Posterior vena cava (tissue), 2 donors: ENCODE results near the gene FRMD3. TPM values are rescaled to one million over a fixed set of nuclear protein-coding genes. Genes with fewer than 3 reads are reported as not detected.

ENCODE experiments used
- DNase-seq: peaks from one replicate; pipeline ENCODE4 v3.0.0-alpha.2; 2020; ENCODE audit warnings: low spot score
- intact Hi-C, 2 donors: fragments of 100-400 bp; cut with DNase I; formaldehyde crosslinking; loops; one replicate each; pipeline versions ENCODE4 v1.14.1 to v1.14.2; 2022 to 2023
- total RNA-seq, 2 donors: library from RNA; stranded (reverse); fragmentation: NEBNext Ultra II Directional; extraction: Animal tissue kit (Norgen Biotek cat#: 25700); gene quantifications; one replicate each; pipeline ENCODE4 v1.2.1, GENCODE V29; 2021
- donor health status: DM: yes; HTN: yes; CAD: no.
- donor health status: DM: yes; HTN: yes; CAD: no.

The FRMD3 gene
- total RNA-seq, 2 donors from 2014 or later = 5.1 TPM

DNA sequence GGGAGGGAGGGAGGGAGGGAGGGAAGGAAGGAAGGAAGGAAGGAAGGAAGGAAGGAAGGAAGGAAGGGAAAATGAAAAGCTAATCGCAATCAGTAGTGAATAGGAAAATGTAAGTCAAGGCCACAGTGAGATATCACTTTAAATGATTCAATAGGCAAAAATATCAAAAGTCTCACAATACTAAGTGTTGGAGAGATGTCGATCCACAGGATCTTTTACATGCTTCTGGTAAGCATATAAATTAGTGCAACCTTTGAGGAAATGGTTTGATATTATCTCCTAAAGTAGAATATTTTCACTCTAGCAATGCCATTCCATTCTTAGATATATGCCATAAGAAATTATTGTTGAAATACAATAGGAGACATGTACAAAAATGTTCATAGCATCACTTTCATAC lies 58.4 kb downstream of the FRMD3 start:
- DNase-seq = no peak
- intact Hi-C loops = no loop called here

- no peak for DNase-seq
Observed at GRCh38 chr9:83477571-83477970, 60.6 kb downstream of the FRMD3 start.

DNA sequence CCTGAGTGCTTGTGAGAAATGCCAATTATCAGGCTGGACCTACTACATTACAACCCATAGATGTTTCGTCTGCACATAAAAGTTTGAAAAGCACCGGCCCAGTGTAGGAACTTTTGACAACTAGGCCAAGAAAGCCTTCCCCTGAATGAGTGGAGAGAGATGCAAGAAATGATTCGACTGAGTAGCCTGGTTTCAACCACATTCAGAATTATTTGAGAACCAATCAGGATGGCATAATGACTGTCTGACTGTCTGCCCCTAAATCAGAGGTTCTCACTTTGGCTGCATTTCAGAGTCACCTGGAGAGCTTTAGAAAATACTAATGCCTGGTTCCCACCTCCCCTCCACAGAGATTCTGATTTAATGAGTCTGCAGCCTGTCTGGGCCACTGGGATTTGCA lies 61.1 kb downstream of the FRMD3 start:
- intact Hi-C loops = no loop called here
- no peak for DNase-seq

More at GRCh38 chr9:83477571-83477970, 60.6 kb downstream of the FRMD3 start:
- intact Hi-C loops = no loop called here

GRCh38 chr9:83476513-83476912 lies 61.7 kb downstream of the FRMD3 start:
- no peak for DNase-seq
- intact Hi-C loops = no loop called here

DNA sequence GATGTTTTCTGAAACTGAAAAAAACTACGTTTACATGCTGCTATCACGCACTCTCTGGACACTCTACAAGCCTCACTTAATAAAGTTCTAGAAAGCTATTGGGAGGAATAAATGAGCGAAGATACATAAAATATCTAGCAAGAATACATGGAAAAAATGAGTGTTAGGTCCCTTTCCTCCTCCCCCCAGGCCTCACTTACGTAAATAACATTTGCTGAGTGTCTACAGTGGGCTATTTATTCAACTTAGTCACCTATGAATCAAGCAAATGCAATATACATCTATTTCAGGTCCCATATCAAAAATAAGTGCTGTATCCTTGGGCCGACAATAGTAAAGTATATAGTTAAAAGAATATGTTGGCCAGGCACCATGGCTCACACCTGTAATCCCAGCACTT lies 62.5 kb downstream of the FRMD3 start:
- intact Hi-C loops = no loop called here
- DNase-seq = no peak

GRCh38 chr9:83474631-83475030 lies 63.6 kb downstream of the FRMD3 start:
- intact Hi-C loops = loop anchor here in 1 of 2 donors (5.0 kb wide), 1 partner anchor 228 kb away; no protein-coding TSS in a partner anchor
- no peak for DNase-seq

DNA sequence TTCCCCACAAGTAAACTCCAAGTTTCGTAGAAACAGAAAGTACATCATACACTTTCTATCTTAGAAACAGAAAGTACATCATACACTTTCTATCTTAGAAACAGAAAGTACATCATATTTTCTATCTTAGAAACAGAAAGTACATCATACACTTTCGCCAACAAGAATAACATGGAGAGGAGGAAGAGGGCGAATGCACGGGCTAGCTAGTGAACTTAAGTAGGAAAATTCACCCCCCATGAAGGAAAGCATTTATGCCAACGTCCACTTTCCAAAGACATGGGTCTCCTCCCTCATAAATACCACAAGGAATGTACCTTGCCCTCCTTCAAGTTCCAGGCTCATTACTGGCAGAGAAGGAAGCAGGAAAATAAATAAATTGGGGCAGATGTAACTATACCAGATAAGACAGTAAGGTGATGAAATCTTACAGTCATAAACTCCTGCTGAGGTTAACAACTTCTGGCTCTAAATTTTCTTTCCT lies 64.7 kb downstream of the FRMD3 start:
- intact Hi-C loops = loop anchor here in 1 of 2 donors (5.0 kb wide), 1 partner anchor 229 kb away; no protein-coding TSS in a partner anchor
- DNase-seq = no peak

GRCh38 chr9:83472764-83473163 lies 65.4 kb downstream of the FRMD3 start:
- no peak for DNase-seq
- intact Hi-C loops = loop anchor here in 1 of 2 donors (5.0 kb wide), 1 partner anchor 230 kb away; no protein-coding TSS in a partner anchor

- intact Hi-C loops = loop anchor here in 1 of 2 donors (5.0 kb wide), 1 partner anchor 230 kb away; no protein-coding TSS in a partner anchor
- no peak for DNase-seq
Observed at GRCh38 chr9:83472221-83472665, 66.0 kb downstream of the FRMD3 start.

DNA sequence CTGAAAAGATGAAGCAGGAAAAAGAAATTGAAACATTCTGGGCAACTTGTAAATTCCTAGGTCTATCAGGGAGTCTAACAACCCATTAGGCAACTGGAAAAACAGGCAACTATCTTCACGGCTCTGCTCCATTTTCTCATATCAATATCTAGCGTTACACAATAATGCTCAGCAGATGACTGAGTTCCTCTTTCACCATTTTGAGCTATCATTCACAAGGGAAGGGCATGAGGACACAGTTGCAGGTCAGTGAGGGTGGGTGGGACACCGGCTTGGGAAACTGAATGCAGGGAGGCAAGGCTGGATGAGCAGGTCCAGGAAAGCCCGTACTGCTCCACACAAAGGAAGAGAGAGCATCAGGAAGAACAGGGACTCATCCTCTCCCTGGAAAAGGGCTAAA lies 67.0 kb downstream of the FRMD3 start:
- DNase-seq = no peak
- intact Hi-C loops = loop anchor here in 1 of 2 donors (5.0 kb wide), 1 partner anchor 231 kb away; no protein-coding TSS in a partner anchor

GRCh38 chr9:83469722-83470121 lies 68.5 kb downstream of the FRMD3 start:
- intact Hi-C loops = loop anchor here in 1 of 2 donors (5.0 kb wide), 1 partner anchor 233 kb away; no protein-coding TSS in a partner anchor
- DNase-seq = no peak

DNA sequence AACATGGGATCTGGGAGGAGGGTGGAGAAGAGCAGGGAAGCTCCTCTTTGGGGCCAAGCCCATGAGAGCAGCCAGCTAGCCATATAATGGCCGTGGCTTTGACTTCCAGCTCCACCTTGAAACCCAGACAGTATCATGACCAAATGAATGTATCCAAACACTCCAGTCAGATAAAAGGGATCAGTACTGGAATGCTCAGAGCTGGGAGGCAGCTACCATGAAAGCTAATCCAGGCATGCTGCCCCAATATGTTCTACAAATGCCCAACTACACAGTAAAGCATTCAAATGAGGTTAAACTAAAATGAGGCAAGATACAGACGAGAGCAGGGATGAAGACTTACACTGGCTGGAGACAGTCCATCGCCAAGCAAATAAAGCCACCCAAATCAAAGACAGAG lies 69.4 kb downstream of the FRMD3 start:
- intact Hi-C loops = no loop called here
- DNase-seq = no peak

DNA sequence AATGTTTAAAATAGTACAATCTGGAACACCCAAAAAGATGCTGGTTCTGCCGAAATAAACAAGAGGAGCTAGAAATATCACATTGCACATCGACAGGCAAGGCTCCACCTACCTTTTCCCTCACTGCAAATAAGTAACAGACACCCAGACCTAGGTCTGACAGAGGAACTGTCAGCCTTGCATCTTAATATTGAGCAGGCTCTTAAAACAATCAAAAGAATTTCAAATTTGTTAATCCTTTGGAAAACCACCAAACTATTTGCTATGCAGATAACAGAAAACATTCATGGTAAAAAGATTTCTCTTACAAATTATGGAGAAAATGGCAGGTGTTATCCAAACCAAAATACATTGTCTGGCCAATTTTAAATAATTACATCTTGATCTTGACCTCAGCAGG lies 71.3 kb downstream of the FRMD3 start:
- intact Hi-C loops = no loop called here
- no peak for DNase-seq

- no peak for DNase-seq
- intact Hi-C loops = no loop called here
Observed at GRCh38 chr9:83466351-83466750, 71.8 kb downstream of the FRMD3 start.

DNA sequence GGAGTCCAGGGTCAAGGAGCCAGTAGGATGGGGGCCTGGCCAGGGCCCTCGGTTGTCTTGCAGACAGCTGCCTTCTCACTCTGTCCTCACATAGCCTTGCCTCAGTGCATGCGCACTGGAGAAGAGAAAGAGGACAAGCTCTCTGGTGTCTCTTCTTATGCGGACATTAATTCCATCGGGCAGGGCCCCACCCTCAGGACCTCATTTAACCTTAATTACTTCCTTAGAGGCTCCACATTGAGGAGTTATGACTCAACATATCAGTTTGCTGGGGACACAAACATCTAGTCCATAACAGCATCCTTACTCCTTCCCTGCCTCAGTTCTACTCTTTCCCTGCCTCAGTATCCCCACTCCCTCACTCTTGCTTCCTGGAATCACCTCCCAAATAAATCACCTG lies 78.4 kb downstream of the FRMD3 start:
- intact Hi-C loops = no loop called here
- no peak for DNase-seq

GRCh38 chr9:83458530-83458929 lies 79.7 kb downstream of the FRMD3 start:
- intact Hi-C loops = no loop called here
- no peak for DNase-seq

DNA sequence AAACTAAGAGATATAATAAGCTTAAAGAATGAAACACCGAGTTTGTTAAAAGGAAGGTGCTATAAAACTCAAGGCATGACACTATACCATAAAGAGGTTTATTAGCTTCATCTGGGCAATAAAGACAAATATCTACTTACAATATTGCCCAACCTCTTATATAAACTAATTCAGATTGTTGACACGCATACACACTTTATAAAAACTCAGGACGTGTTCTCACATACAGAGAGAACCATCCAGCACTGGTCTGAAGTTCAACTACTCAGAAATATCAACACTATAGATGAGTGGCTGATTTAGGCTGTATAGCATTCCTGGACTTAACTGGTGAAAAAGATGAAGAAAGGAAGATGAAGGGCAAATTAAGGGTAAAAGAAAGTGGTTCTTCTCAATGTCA lies 81.2 kb downstream of the FRMD3 start:
- no peak for DNase-seq
- intact Hi-C loops = no loop called here

DNA sequence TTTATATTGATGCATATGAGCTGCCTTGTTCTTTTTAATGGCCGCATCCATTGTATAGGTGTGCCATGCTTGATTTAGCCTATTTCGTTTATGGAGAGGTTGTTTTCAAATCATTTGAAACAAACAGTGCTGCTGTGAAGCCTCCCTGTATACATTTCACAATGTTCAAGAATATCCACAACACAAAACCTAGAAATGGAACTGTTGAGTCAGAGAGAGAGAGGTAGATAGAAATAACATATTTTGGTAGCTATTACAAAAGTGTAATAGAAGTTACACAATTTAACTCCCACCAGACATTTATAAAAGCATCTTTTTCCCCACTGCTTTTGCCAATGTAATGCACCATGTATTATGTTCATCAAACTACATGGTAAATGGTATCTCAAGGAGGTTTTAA lies 82.0 kb downstream of the FRMD3 start:
- no peak for DNase-seq
- intact Hi-C loops = no loop called here

- intact Hi-C loops = no loop called here
- no peak for DNase-seq
Observed at GRCh38 chr9:83454076-83454475, 84.1 kb downstream of the FRMD3 start.

- DNase-seq = no peak
- intact Hi-C loops = no loop called here
Observed at GRCh38 chr9:83451308-83451707, 86.9 kb downstream of the FRMD3 start.

DNA sequence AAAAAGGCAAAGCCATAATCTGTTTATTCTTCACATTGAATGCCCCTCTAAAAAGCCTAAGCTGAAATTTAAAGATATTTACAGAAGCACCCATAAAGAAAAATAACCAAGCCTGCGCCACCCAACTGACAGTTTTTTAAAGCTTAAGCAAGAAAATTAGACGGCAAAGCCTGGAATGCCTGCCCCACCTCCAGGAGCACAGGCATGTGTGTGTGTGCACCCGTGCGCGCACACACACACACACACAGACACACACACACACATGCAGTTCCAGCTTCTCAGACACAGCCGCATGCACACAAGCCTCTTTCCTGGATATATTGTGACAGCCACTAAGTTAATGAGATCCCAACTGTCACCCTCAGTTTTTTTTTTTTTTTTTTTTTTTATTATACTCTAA lies 88.2 kb downstream of the FRMD3 start:
- intact Hi-C loops = no loop called here

DNA sequence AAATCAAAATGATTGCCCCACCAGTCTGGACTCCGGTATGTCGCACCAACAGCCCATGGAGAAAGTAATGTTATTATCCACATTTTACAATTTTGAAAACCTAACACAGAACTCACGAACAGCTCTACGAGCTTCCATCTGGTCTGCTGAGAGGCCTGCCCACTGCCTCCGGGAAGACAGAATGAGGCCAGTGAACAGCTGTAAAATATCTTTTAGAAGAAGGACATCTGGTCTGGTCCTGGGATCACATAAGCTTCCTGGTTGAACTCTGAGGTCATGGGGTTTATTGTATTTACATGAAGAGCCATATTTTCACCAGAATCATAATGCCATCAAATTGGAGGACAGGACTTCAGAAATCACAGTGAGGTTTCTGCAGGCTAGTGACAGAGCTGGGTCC lies 89.0 kb downstream of the FRMD3 start:
- no peak for DNase-seq
- intact Hi-C loops = no loop called here

More for the DNA sequence above, 88.2 kb downstream of the FRMD3 start:
- DNase-seq = no peak
